Measurements from ENCODE around the gene MED19.

Gene MED19

DNA sequence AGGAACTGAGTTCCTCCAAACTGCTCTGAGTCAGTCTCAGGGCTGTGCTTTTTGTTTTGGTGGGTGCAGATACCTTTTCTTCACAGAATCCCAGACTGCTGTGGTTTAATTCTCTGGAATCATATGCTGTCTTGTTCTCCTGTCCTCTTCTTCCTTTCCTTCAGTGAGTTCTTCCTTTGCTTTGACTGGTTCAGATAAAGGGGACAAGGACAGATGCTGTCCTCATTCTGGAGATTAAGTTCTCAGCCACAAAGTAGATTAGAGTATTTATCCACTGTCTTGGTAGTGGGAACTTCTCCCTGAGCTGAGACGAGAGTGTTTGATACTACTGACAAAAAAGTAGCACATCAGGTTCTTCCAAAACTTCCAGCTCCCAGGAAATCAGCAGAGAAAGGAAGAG, 30.8 kb downstream of the MED19 start:
- TF ChIP-seq, protein P1, sequence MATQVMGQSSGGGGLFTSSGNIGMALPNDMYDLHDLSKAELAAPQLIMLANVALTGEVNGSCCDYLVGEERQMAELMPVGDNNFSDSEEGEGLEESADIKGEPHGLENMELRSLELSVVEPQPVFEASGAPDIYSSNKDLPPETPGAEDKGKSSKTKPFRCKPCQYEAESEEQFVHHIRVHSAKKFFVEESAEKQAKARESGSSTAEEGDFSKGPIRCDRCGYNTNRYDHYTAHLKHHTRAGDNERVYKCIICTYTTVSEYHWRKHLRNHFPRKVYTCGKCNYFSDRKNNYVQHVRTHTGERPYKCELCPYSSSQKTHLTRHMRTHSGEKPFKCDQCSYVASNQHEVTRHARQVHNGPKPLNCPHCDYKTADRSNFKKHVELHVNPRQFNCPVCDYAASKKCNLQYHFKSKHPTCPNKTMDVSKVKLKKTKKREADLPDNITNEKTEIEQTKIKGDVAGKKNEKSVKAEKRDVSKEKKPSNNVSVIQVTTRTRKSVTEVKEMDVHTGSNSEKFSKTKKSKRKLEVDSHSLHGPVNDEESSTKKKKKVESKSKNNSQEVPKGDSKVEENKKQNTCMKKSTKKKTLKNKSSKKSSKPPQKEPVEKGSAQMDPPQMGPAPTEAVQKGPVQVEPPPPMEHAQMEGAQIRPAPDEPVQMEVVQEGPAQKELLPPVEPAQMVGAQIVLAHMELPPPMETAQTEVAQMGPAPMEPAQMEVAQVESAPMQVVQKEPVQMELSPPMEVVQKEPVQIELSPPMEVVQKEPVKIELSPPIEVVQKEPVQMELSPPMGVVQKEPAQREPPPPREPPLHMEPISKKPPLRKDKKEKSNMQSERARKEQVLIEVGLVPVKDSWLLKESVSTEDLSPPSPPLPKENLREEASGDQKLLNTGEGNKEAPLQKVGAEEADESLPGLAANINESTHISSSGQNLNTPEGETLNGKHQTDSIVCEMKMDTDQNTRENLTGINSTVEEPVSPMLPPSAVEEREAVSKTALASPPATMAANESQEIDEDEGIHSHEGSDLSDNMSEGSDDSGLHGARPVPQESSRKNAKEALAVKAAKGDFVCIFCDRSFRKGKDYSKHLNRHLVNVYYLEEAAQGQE (IDR thresholded peaks at IDR 0.05; ENCODE audit: insufficient replicate concordance, low read depth): no peak
- TF ChIP-seq GABPA (IDR thresholded peaks at IDR 0.05; ENCODE audit: low read depth) (no peak), SPI1 (IDR thresholded peaks at IDR 0.05; ENCODE audit: borderline replicate concordance, low read depth) (no peak), POLR2AphosphoS5 (IDR thresholded peaks at IDR 0.05; ENCODE audit: low read depth) (no peak), CTCF (IDR thresholded peaks at IDR 0.05; ENCODE audit: insufficient read depth, low read length) (no peak)
- no peak overlapping the region for H3K4me3 ChIP-seq (replicated peaks; ENCODE audit: insufficient read depth, low read length)
- no peak overlapping the region for H3K27ac ChIP-seq (replicated peaks)
- H3K27me3 ChIP-seq (ENCODE audit: insufficient read depth, poor library complexity, severe bottlenecking): no peaks in the 10 kb centered on the region
- DNase-seq (ENCODE audit: low read depth in 1 of 2, low spot score in 1 of 2): no peak

DNA sequence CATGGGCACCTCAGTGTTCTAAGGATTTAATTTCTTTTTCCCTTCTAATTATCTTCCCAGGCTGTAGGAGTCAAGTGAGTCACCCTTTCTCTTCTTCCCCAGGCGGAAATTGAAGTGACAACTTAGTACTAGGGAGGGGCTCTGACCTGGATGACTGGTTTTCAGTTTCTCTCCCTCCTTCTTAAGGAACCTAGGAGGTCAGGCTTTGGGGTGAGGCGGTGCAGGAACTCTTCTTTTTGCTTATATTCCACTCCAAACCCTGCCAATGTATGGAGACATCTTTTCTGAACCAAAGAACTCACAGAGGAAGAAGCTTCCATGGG, 31.5 kb downstream of the MED19 start:
- Histone ChIP-seq H3K27ac (replicated peaks) (no peak overlapping the region), H3K27me3 (ENCODE audit: insufficient read depth, poor library complexity, severe bottlenecking) (no peaks in the 10 kb centered on the region), H3K4me3 (replicated peaks; ENCODE audit: insufficient read depth, low read length) (no peak overlapping the region)
- DNase-seq (ENCODE audit: low read depth in 1 of 2, low spot score in 1 of 2): no peak
- TF ChIP-seq, protein P1 (IDR thresholded peaks at IDR 0.05; ENCODE audit: insufficient replicate concordance, low read depth): no peak
- TF ChIP-seq POLR2AphosphoS5 (IDR thresholded peaks at IDR 0.05; ENCODE audit: low read depth): no peak
- no peak for TF ChIP-seq SPI1 (IDR thresholded peaks at IDR 0.05; ENCODE audit: borderline replicate concordance, low read depth)
- TF ChIP-seq CTCF (IDR thresholded peaks at IDR 0.05; ENCODE audit: insufficient read depth, low read length): no peak
- TF ChIP-seq GABPA (IDR thresholded peaks at IDR 0.05; ENCODE audit: low read depth): no peak

DNA sequence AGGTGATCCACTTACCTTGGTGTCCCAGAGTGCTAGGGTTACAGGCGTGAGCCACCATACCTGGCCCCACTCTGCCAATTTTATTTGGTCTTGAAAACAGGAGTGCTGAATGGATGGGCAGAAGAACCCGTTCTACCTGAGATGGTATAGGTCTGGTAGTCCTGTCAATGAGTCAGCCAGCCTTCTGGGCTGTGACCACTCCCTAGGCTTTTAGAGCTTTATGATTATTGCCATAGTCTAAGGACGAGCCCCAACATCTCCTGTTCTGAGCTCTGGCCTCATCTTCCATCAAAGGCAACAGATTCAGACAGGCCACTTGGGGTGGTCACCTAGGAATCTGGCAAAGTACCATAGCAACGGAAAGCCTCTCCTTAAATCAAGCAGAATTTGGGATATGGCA, 32.6 kb downstream of the MED19 start:
- H3K4me3 ChIP-seq (replicated peaks; ENCODE audit: insufficient read depth, low read length): no peak overlapping the region
- TF ChIP-seq, protein P1 (IDR thresholded peaks at IDR 0.05; ENCODE audit: insufficient replicate concordance, low read depth): no peak
- TF ChIP-seq POLR2AphosphoS5 (IDR thresholded peaks at IDR 0.05; ENCODE audit: low read depth): no peak
- no peak for TF ChIP-seq CTCF (IDR thresholded peaks at IDR 0.05; ENCODE audit: insufficient read depth, low read length)
- no peak for TF ChIP-seq SPI1 (IDR thresholded peaks at IDR 0.05; ENCODE audit: borderline replicate concordance, low read depth)
- no peak for TF ChIP-seq GABPA (IDR thresholded peaks at IDR 0.05; ENCODE audit: low read depth)
- H3K27ac ChIP-seq (replicated peaks): no peak overlapping the region

More for the DNA sequence above, 32.6 kb downstream of the MED19 start:
- no peaks in the 10 kb centered on the region for H3K27me3 ChIP-seq (ENCODE audit: insufficient read depth, poor library complexity, severe bottlenecking)
- no peak for DNase-seq (ENCODE audit: low read depth in 1 of 2, low spot score in 1 of 2)

Measured in HL-60 (cell line).